NCI-H128 (cell line): ENCODE data around the gene IRAK1.

ENCODE experiments used
- DNase-seq: peaks from one replicate; lab custom pipeline; 2025; ENCODE audit not compliant: unreplicated experiment; lab: John Stamatoyannopoulos, UW

Gene IRAK1

GRCh38 chrX:154019633-154020528 is at the start of gene IRAK1:
IRAK1 (minus strand) TSS chrX:154019902; CDS start chrX:154019812, 90 bp downstream.
- peak; percentile 5 for DNase-seq

GRCh38 chrX:154068560-154068959 is 48.9 kb upstream of the IRAK1 start:
- DNase-seq: no peak

- no peak for DNase-seq
These were observed 45.1 kb upstream of the IRAK1 start for GRCh38 chrX:154064637-154065435.

GRCh38 chrX:154063234-154063633 is 43.5 kb upstream of the IRAK1 start:
- no peak for DNase-seq

GRCh38 chrX:154061801-154062200 is 42.1 kb upstream of the IRAK1 start:
- no peak for DNase-seq

- no peak for DNase-seq
These were observed 40.1 kb upstream of the IRAK1 start for GRCh38 chrX:154059729-154060245.

GRCh38 chrX:154059231-154059630 is 39.5 kb upstream of the IRAK1 start:
- DNase-seq: no peak

- no peak for DNase-seq
These were observed 38.7 kb upstream of the IRAK1 start for GRCh38 chrX:154058214-154058997.

GRCh38 chrX:154057791-154058190 is 38.1 kb upstream of the IRAK1 start:
- DNase-seq: no peak

GRCh38 chrX:154056770-154057241 is 37.1 kb upstream of the IRAK1 start:
- no peak for DNase-seq

- peak; percentile 41 for DNase-seq
These were observed 31.6 kb upstream of the IRAK1 start for GRCh38 chrX:154051201-154051810.

- no peak for DNase-seq
These were observed 30.4 kb upstream of the IRAK1 start for GRCh38 chrX:154050113-154050495.

- no peak for DNase-seq
These were observed 29.8 kb upstream of the IRAK1 start for GRCh38 chrX:154049209-154050112.

GRCh38 chrX:154048398-154048797 is 28.7 kb upstream of the IRAK1 start:
- no peak for DNase-seq

- no peak for DNase-seq
These were observed 27.4 kb upstream of the IRAK1 start for GRCh38 chrX:154046940-154047610.

- no peak for DNase-seq
These were observed 26.5 kb upstream of the IRAK1 start for GRCh38 chrX:154046031-154046781.

GRCh38 chrX:154044091-154044490 is 24.4 kb upstream of the IRAK1 start:
- DNase-seq: no peak
